H1 (cell line): ENCODE results near the gene CNFN.

Source experiments
- BACH1 ChIP-seq: IDR thresholded peaks from 2 replicates; pipeline ENCODE4 v1.6.1; 2012; ENCODE audit warnings: low read length, improper control_type of control experiment
- BCL11A ChIP-seq, 2 experiments: IDR thresholded peaks; one replicate each; pipeline ENCODE4 v1.6.1; 2011; ENCODE audit warnings: low read depth in 2 of 2, low read length in 2 of 2, mild to moderate bottlenecking in 2 of 2
- CHD2 ChIP-seq: IDR thresholded peaks from 2 replicates; pipeline ENCODE4 v1.6.1; 2012; ENCODE audit warnings: low read length, improper control_type of control experiment
- EP300 ChIP-seq, 2 experiments: IDR thresholded peaks; 1 replicate in 1 of 2; 2 replicates in 1 of 2; pipeline ENCODE4 v1.6.1; 2011 to 2012; ENCODE audit warnings: low read depth in 2 of 2, low read length in 2 of 2, mild to moderate bottlenecking in 2 of 2, borderline replicate concordance in 1 of 2, inconsistent platforms in 1 of 2, moderate library complexity in 1 of 2
- KDM5A ChIP-seq: fragments of 200-600 bp; IDR thresholded peaks from 2 replicates; pipeline ENCODE4 v1.7.1; 2012; ENCODE audit warnings: mild to moderate bottlenecking, low read length, inconsistent platforms, mixed read lengths
- MAX ChIP-seq: IDR thresholded peaks from 2 replicates; pipeline ENCODE4 v1.6.1; 2012; ENCODE audit warnings: inconsistent platforms
- POLR2A ChIP-seq, 2 experiments: IDR thresholded peaks; 1 replicate in 1 of 2; 2 replicates in 1 of 2; pipeline ENCODE4 v1.6.1; 2011; ENCODE audit warnings: low read depth in 2 of 2, low read length in 2 of 2, mild to moderate bottlenecking in 2 of 2; ENCODE audit errors: control extremely low read depth in 1 of 2
- RAD21 ChIP-seq, 2 experiments: IDR thresholded peaks in 1 of 2; conservative IDR thresholded peaks in 1 of 2; 2 replicates each; pipeline ENCODE4 v1.6.1; 2011; ENCODE audit warnings: low read depth in 2 of 2, low read length in 2 of 2, improper control_type of control experiment in 1 of 2, inconsistent platforms in 1 of 2, mild to moderate bottlenecking in 1 of 2, moderate library complexity in 1 of 2
- RNF2 ChIP-seq: fragments of 200-900, 300-1000 bp; sonication (generic); IDR thresholded peaks from 2 replicates; pipeline ENCODE4 v1.7.1; 2016; ENCODE audit warnings: borderline replicate concordance, low read depth, mild to moderate bottlenecking, antibody characterized with exemption, low read length; ENCODE audit not compliant: poor library complexity, severe bottlenecking; ENCODE audit errors: missing control alignments
- SP1 ChIP-seq: IDR thresholded peaks from 2 replicates; pipeline ENCODE4 v1.6.1; 2011; ENCODE audit warnings: low read depth, low read length
- TEAD4 ChIP-seq: IDR thresholded peaks from 2 replicates; pipeline ENCODE4 v1.6.1; 2012; ENCODE audit warnings: low read depth, low read length, inconsistent platforms, mixed read lengths
- TF ChIP-seq, protein P1 (sequence below), 3 experiments: IDR thresholded peaks; 1 replicate in 2 of 3; 2 replicates in 1 of 3; pipeline versions ENCODE4 v1.5.1 to v1.6.1; 2011; ENCODE audit warnings: low read length in 3 of 3, mild to moderate bottlenecking in 3 of 3, inconsistent platforms in 2 of 3, low read depth in 1 of 3, moderate library complexity in 1 of 3; ENCODE audit not compliant: insufficient read depth in 1 of 3; ENCODE audit errors: control extremely low read depth in 1 of 3

DNA sequence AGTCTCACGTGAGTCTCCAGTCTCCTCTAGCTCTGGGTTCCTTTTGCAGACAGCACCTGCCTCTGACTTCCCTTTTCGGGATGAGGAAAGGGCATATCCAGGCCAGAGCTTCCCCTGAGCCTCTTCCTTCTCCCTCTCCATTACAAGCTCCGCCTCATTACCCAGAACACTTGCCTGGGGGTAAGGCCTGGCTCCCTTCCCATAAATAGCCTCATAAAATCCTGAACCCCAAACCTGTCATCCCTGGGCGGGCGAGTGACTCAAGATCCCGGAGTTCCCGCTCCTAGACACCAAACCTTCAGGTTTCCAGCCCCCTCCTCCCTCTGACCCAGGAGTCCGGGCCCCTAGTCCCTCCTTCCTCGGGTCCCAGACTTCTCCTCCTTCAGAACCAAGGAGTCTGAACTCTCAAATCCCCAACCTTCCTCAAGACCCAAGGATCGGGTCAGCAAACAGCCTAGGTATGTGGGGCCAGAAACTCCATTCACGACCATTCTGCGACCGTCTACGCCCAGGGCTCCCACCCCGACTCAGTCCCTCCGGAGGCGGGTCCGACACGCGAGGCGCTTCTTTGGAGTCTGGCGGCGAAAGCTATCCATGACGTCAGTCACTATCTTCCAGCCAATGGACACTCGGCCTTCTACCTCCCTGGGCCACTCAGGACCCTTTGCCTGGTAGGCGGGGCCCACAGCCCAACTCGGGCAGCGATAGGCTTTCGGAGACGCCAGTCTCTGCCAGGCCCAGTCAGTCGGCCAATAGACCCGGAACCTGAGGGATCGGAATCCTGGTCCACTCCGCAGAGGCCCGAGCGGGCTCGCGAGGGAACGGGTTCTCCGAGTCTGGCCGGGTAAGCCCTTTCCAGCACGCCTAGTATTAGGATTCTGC, 6.5 kb upstream of the CNFN start:
- TF ChIP-seq RAD21 (IDR thresholded peaks at IDR 0.05 in 1 of 2, conservative IDR thresholded peaks at IDR 0.05 in 1 of 2; ENCODE audit: low read depth in 2 of 2, low read length in 2 of 2) = no peak; a peak in 1 of 4 replicates
- TF ChIP-seq BCL11A (IDR thresholded peaks at IDR 0.05; ENCODE audit: low read depth in 2 of 2, low read length in 2 of 2) = no peak
- peak; percentile 72 to 82 for TF ChIP-seq POLR2A (IDR thresholded peaks at IDR 0.05; ENCODE audit: control extremely low read depth in 1 of 2, low read depth in 2 of 2, low read length in 2 of 2)
- TF ChIP-seq, protein P1, sequence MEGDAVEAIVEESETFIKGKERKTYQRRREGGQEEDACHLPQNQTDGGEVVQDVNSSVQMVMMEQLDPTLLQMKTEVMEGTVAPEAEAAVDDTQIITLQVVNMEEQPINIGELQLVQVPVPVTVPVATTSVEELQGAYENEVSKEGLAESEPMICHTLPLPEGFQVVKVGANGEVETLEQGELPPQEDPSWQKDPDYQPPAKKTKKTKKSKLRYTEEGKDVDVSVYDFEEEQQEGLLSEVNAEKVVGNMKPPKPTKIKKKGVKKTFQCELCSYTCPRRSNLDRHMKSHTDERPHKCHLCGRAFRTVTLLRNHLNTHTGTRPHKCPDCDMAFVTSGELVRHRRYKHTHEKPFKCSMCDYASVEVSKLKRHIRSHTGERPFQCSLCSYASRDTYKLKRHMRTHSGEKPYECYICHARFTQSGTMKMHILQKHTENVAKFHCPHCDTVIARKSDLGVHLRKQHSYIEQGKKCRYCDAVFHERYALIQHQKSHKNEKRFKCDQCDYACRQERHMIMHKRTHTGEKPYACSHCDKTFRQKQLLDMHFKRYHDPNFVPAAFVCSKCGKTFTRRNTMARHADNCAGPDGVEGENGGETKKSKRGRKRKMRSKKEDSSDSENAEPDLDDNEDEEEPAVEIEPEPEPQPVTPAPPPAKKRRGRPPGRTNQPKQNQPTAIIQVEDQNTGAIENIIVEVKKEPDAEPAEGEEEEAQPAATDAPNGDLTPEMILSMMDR (IDR thresholded peaks at IDR 0.05; ENCODE audit: control extremely low read depth in 1 of 3, insufficient read depth in 1 of 3, low read depth in 1 of 3, low read length in 3 of 3) = no peak
- no peak for TF ChIP-seq RNF2
- no peak for TF ChIP-seq KDM5A
- TF ChIP-seq SP1 = peak; percentile 99
- TF ChIP-seq TEAD4 = no peak
- peak; percentile 93 for TF ChIP-seq CHD2
- TF ChIP-seq EP300 (IDR thresholded peaks at IDR 0.05; ENCODE audit: borderline replicate concordance in 1 of 2, low read depth in 2 of 2, low read length in 2 of 2) = no peak
- TF ChIP-seq BACH1 = no peak
- peak; percentile 58 for TF ChIP-seq MAX
